Glomerular endothelial cell (primary cell): ENCODE data around the gene TDRD5. TPM values are rescaled to one million over a fixed set of nuclear protein-coding genes. Genes with fewer than 3 reads are reported as not detected.

ENCODE experiments used
- total RNA-seq: library from RNA; depleted of rRNA; stranded (reverse); fragments of >200 nt; gene quantifications from 2 replicates; pipeline ENCODE4 v1.2.3, GENCODE V29; 2015

TDRD5 gene
- total RNA-seq, 1 donor from 2014 or later = not detected

Other genes starting within 250 kb of the TDRD5 start
- gene AXDND1, start 225.9 kb upstream of the TDRD5 start, total RNA-seq = not detected in 2 replicates
- gene NPHS2, start 15.9 kb upstream of the TDRD5 start, total RNA-seq = not detected in 2 replicates
- 0.44 and 1.5 TPM in 2 replicates for gene FAM163A, start 151.5 kb downstream of the TDRD5 start, total RNA-seq